Smooth muscle cell (in vitro differentiated cells): ENCODE results near the gene SIPA1. TPM values are rescaled to one million over a fixed set of nuclear protein-coding genes. Genes with fewer than 3 reads are reported as not detected.

Experiments
- DNase-seq: peaks from one replicate; lab custom pipeline; 2025; ENCODE audit not compliant: unreplicated experiment; lab: John Stamatoyannopoulos, UW
- H2AFZ ChIP-seq: fragments of 200-600 bp; sonication (generic); 2 replicates; pipeline ENCODE4 v1.6.0; 2016; ENCODE audit warnings: antibody characterized with exemption, low read depth, mild to moderate bottlenecking
- H3F3A ChIP-seq: fragments of 200-600 bp; sonication (generic); 2 replicates; pipeline ENCODE4 v1.6.0; 2017; ENCODE audit warnings: antibody characterized with exemption, low read depth
- H3K27ac ChIP-seq: fragments of 200-600 bp; sonication (generic); 2 replicates; pipeline ENCODE4 v1.5.1; 2016; ENCODE audit warnings: low read depth, mild to moderate bottlenecking
- H3K27me3 ChIP-seq: fragments of 200-600 bp; sonication (generic); 2 replicates; pipeline ENCODE4 v1.6.1; 2016; ENCODE audit warnings: low read depth, mild to moderate bottlenecking
- H3K36me3 ChIP-seq: fragments of 200-600 bp; sonication (generic); 2 replicates; pipeline ENCODE4 v1.5.1; 2016; ENCODE audit warnings: low read depth
- H3K4me1 ChIP-seq: fragments of 200-600 bp; sonication (generic); 2 replicates; pipeline ENCODE4 v1.5.1; 2016; ENCODE audit warnings: low read depth
- H3K4me2 ChIP-seq: fragments of 200-600 bp; sonication (generic); 2 replicates; pipeline ENCODE4 v1.6.0; 2016; ENCODE audit warnings: mild to moderate bottlenecking
- H3K4me3 ChIP-seq: fragments of 200-600 bp; sonication (generic); 2 replicates; pipeline ENCODE4 v1.5.1; 2016; ENCODE audit warnings: mild to moderate bottlenecking
- H3K79me2 ChIP-seq: fragments of 200-600 bp; sonication (generic); 2 replicates; pipeline ENCODE4 v1.6.0; 2016; ENCODE audit warnings: low read depth, mild to moderate bottlenecking
- H3K9ac ChIP-seq: fragments of 200-600 bp; sonication (generic); 2 replicates; pipeline ENCODE4 v1.6.0; 2016; ENCODE audit warnings: low read depth
- H3K9me3 ChIP-seq: fragments of 200-600 bp; sonication (generic); replicated peaks from 2 replicates; pipeline ENCODE4 v1.5.1; 2016; ENCODE audit warnings: low read depth
- H4K20me1 ChIP-seq: fragments of 200-600 bp; sonication (generic); 2 replicates; pipeline ENCODE4 v1.6.0; 2016; ENCODE audit warnings: low read depth
- WGBS: methylation state at CpG from one replicate; pipeline ENCODE4 v1.1.7; 2016; ENCODE audit warnings: low lambda C conversion rate; 5-methylcytosine and 5-hydroxymethylcytosine counted together
- polyA plus RNA-seq: library from polyadenylated mRNA; unstranded; fragments of >200 nt; fragmentation: Nextera tagmentation; extraction: Ambion mirVana; gene quantifications from 2 replicates; pipeline ENCODE4 v1.2.1, GENCODE V29; 2016
- total RNA-seq: library from RNA; depleted of rRNA; stranded (reverse); fragments of >200 nt; gene quantifications from 2 replicates; pipeline ENCODE4 v1.2.3, GENCODE V29; 2014
- TF ChIP-seq, protein P1 (sequence below): fragments of 200-600 bp; sonication (generic); IDR thresholded peaks from 2 replicates; pipeline ENCODE4 v1.5.1; 2017; ENCODE audit warnings: borderline replicate concordance, mild to moderate bottlenecking, antibody characterized with exemption; ENCODE audit not compliant: insufficient read depth, poor library complexity, severe bottlenecking

SIPA1 gene
- total and polyA plus RNA-seq, 2 experiments from 2014 or later, result 9.8 to 67.6 TPM

DNA sequence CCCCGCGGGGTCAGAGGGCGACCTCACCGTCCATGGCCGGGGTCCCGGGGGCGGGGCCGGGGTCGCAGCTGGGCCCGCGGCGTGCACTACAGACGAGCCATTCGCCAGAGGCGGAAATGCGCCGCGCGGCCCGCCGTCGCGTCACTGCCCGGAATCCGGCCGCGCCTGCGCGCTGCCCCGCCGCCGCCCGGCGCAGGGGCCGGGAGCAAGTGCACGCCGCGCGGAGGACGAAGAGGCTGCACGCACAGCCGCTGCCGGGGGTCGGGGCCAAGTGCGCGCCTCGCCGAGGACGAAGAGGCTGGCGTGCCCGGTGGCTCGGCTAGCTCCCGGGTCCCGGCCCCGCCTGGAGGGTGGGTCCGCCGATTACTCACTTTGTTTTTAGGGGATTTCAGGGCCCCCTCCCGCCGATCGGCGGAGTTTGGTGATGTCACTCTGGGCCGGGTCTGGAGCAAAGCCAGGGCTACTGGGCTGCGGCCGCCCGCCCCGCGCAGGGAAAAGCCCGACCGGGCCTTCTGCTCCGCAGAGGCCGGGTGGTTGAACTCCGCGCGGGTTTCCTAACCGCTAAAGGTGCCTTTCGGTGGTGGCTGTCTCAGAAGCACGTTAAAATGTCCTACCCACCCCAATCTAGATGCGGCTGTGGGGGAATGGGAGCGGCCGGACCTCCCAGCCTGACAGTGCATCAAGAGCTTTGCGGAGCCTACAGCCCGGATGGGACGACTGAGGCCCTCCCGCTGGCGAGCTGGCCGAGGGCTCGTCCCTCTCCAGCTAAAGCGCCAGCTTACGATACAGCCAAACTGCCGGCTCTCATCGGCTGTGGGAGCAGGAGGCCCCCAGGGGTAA, 25.1 kb downstream of the SIPA1 start, which contains the start of gene RELA:
RELA (minus strand) TSS at position 118 of the 840 bp plus-strand sequence; CDS start at position 34, 84 bp downstream.
- H3K4me2 ChIP-seq, result peak within 1 kb of the TSS; percentile 100
- peak within 1 kb of the TSS; percentile 90 for H2AFZ ChIP-seq
- H3K27ac ChIP-seq, result peak within 1 kb of the TSS; percentile 100
- peaks cover 29% of the 10 kb centered on the region for H3K79me2 ChIP-seq
- peak; percentile 89 for DNase-seq
- H4K20me1 ChIP-seq, result peaks cover 11% of the 10 kb centered on the region
- no peaks in the 10 kb centered on the region for H3K27me3 ChIP-seq
- no peaks in the 10 kb centered on the region for H3K9me3 ChIP-seq
- peak within 1 kb of the TSS; percentile 85 for H3K4me3 ChIP-seq
- H3K36me3 ChIP-seq, result no peaks in the 10 kb centered on the region
- H3K4me1 ChIP-seq, result peaks cover 16% of the 10 kb centered on the region
- H3K9ac ChIP-seq, result peak within 1 kb of the TSS; percentile 98
- TF ChIP-seq, protein P1, sequence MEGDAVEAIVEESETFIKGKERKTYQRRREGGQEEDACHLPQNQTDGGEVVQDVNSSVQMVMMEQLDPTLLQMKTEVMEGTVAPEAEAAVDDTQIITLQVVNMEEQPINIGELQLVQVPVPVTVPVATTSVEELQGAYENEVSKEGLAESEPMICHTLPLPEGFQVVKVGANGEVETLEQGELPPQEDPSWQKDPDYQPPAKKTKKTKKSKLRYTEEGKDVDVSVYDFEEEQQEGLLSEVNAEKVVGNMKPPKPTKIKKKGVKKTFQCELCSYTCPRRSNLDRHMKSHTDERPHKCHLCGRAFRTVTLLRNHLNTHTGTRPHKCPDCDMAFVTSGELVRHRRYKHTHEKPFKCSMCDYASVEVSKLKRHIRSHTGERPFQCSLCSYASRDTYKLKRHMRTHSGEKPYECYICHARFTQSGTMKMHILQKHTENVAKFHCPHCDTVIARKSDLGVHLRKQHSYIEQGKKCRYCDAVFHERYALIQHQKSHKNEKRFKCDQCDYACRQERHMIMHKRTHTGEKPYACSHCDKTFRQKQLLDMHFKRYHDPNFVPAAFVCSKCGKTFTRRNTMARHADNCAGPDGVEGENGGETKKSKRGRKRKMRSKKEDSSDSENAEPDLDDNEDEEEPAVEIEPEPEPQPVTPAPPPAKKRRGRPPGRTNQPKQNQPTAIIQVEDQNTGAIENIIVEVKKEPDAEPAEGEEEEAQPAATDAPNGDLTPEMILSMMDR, result no peak
- 1% methylated on average over 90 of the region's 91 CpGs for WGBS
- peaks cover 7% of the 10 kb centered on the region for H3F3A ChIP-seq

GRCh38 chr11:65663639-65664200, 25.8 kb downstream of the SIPA1 start:
- Histone ChIP-seq H3K36me3 (no peaks in the 10 kb centered on the region), H3F3A (peaks cover 7% of the 10 kb centered on the region), H3K9ac (peak overlapping the region; percentile 98), H3K4me3 (peak overlapping the region; percentile 85), H3K4me2 (peak overlapping the region; percentile 100), H2AFZ (peak overlapping the region; percentile 90), H3K27ac (peak overlapping the region; percentile 100), H3K4me1 (peaks cover 16% of the 10 kb centered on the region), H3K27me3 (no peaks in the 10 kb centered on the region), H4K20me1 (peaks cover 8% of the 10 kb centered on the region), H3K9me3 (no peaks in the 10 kb centered on the region), H3K79me2 (peaks cover 29% of the 10 kb centered on the region)
- WGBS, result 12% methylated on average over 15 of the region's 15 CpGs
- TF ChIP-seq, protein P1, result no peak
- no peak for DNase-seq

- TF ChIP-seq, protein P1, result no peak
- Histone ChIP-seq H3K79me2 (no peaks in the 10 kb centered on the region), H3F3A (no peaks in the 10 kb centered on the region), H3K27ac (no peak overlapping the region), H3K27me3 (no peaks in the 10 kb centered on the region), H2AFZ (no peak overlapping the region), H3K4me2 (no peak overlapping the region), H3K4me1 (no peaks in the 10 kb centered on the region), H3K9me3 (no peaks in the 10 kb centered on the region), H3K9ac (no peak overlapping the region), H3K4me3 (no peak overlapping the region), H3K36me3 (no peaks in the 10 kb centered on the region), H4K20me1 (no peaks in the 10 kb centered on the region)
- no peak for DNase-seq
Observed at GRCh38 chr11:65672180-65672860, 34.4 kb downstream of the SIPA1 start.
